B cell (primary cell): ENCODE results near the gene NMT2.
"Not testable (repeated sequence)": the region's sequence is repeated elsewhere in the genome, so short reads cannot be mapped to it uniquely, and the experiment has no call there.

ENCODE experiments used
- EZH2 ChIP-seq: IDR thresholded peaks from 2 replicates; pipeline ENCODE4 v1.6.1; 2012; ENCODE audit warnings: borderline replicate concordance, low read depth, mild to moderate bottlenecking, moderate library complexity, low read length; ENCODE audit not compliant: insufficient read depth, poor library complexity, severe bottlenecking
- TF ChIP-seq, protein P1 (sequence below): fragments of 200-600 bp; IDR thresholded peaks from one replicate; pipeline ENCODE4 v1.8.0; 2022; ENCODE audit warnings: antibody characterized with exemption, mild to moderate bottlenecking

GRCh38 chr10:15207410-15207809, 38.9 kb upstream of the NMT2 start:
- TF ChIP-seq, protein P1, sequence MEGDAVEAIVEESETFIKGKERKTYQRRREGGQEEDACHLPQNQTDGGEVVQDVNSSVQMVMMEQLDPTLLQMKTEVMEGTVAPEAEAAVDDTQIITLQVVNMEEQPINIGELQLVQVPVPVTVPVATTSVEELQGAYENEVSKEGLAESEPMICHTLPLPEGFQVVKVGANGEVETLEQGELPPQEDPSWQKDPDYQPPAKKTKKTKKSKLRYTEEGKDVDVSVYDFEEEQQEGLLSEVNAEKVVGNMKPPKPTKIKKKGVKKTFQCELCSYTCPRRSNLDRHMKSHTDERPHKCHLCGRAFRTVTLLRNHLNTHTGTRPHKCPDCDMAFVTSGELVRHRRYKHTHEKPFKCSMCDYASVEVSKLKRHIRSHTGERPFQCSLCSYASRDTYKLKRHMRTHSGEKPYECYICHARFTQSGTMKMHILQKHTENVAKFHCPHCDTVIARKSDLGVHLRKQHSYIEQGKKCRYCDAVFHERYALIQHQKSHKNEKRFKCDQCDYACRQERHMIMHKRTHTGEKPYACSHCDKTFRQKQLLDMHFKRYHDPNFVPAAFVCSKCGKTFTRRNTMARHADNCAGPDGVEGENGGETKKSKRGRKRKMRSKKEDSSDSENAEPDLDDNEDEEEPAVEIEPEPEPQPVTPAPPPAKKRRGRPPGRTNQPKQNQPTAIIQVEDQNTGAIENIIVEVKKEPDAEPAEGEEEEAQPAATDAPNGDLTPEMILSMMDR: not testable (repeated sequence)
- not testable (repeated sequence) for TF ChIP-seq EZH2
